ENCODE data around the gene TTC32. TPM values are rescaled to one million over a fixed set of nuclear protein-coding genes. Genes with fewer than 3 reads are reported as not detected.
A peak's percentile ranks its signal among the peaks of the same experiment; 100 is the strongest.
"Not testable (repeated sequence)": the region's sequence is repeated elsewhere in the genome, so short reads cannot be mapped to it uniquely, and the experiment has no call there.

Gene TTC32
- 5.7 and 14.9 TPM in 2 replicates for total RNA-seq (2014; rRNA removed; shearing (Covaris generic))

- no peaks in the 10 kb centered on the region for H3K36me3 ChIP-seq (replicated peaks; ENCODE audit: control insufficient read depth, insufficient read depth, low read length)
- peak; percentile 95 for DNase-seq
- peak within 1 kb of the TSS; percentile 73 for H3K4me3 ChIP-seq (ENCODE audit: insufficient read depth, low read depth, low read length)
- no peaks in the 10 kb centered on the region for H3K27me3 ChIP-seq (ENCODE audit: control insufficient read depth, insufficient read depth, low read length)
Observed at GRCh38 chr2:19901442-19902215, at the start of gene TTC32. TTC32 (minus strand) TSS chr2:19901983; CDS start chr2:19901854, 129 bp downstream.

GRCh38 chr2:19949071-19949470, 47.3 kb upstream of the TTC32 start:
- DNase-seq, result no peak
- H3K4me3 ChIP-seq (ENCODE audit: insufficient read depth, low read depth, low read length), result no peak overlapping the region
- peaks cover 2% of the 10 kb centered on the region for H3K36me3 ChIP-seq (replicated peaks; ENCODE audit: control insufficient read depth, insufficient read depth, low read length)
- H3K27me3 ChIP-seq (ENCODE audit: control insufficient read depth, insufficient read depth, low read length), result no peaks in the 10 kb centered on the region

GRCh38 chr2:19947184-19947940, 45.6 kb upstream of the TTC32 start:
- no peak for DNase-seq
- Histone ChIP-seq H3K4me3 (ENCODE audit: insufficient read depth, low read depth, low read length) (no peak overlapping the region), H3K36me3 (replicated peaks; ENCODE audit: control insufficient read depth, insufficient read depth, low read length) (peaks cover 2% of the 10 kb centered on the region), H3K27me3 (ENCODE audit: control insufficient read depth, insufficient read depth, low read length) (no peaks in the 10 kb centered on the region)

GRCh38 chr2:19944205-19944845, 42.5 kb upstream of the TTC32 start:
- H3K4me3 ChIP-seq (ENCODE audit: insufficient read depth, low read depth, low read length), result no peak overlapping the region
- no peaks in the 10 kb centered on the region; the same call in 1 of the 2 replicates for H3K36me3 ChIP-seq (replicated peaks; ENCODE audit: control insufficient read depth, insufficient read depth, low read length)
- no peaks in the 10 kb centered on the region for H3K27me3 ChIP-seq (ENCODE audit: control insufficient read depth, insufficient read depth, low read length)
- DNase-seq, result peak; percentile 21

GRCh38 chr2:19943189-19943588, 41.4 kb upstream of the TTC32 start:
- DNase-seq, result no peak
- no peak overlapping the region for H3K4me3 ChIP-seq (ENCODE audit: insufficient read depth, low read depth, low read length)
- no peaks in the 10 kb centered on the region for H3K36me3 ChIP-seq (replicated peaks; ENCODE audit: control insufficient read depth, insufficient read depth, low read length)
- no peaks in the 10 kb centered on the region for H3K27me3 ChIP-seq (ENCODE audit: control insufficient read depth, insufficient read depth, low read length)

- Histone ChIP-seq H3K27me3 (ENCODE audit: control insufficient read depth, insufficient read depth, low read length) (no peaks in the 10 kb centered on the region), H3K36me3 (replicated peaks; ENCODE audit: control insufficient read depth, insufficient read depth, low read length) (no peaks in the 10 kb centered on the region; the same call in 1 of the 2 replicates), H3K4me3 (ENCODE audit: insufficient read depth, low read depth, low read length) (no peak overlapping the region)
Observed at GRCh38 chr2:19942199-19942598, 40.4 kb upstream of the TTC32 start.

GRCh38 chr2:19937004-19937403, 35.2 kb upstream of the TTC32 start:
- no peaks in the 10 kb centered on the region for H3K27me3 ChIP-seq (ENCODE audit: control insufficient read depth, insufficient read depth, low read length)
- no peak overlapping the region for H3K4me3 ChIP-seq (ENCODE audit: insufficient read depth, low read depth, low read length)
- no peak for DNase-seq
- H3K36me3 ChIP-seq (replicated peaks; ENCODE audit: control insufficient read depth, insufficient read depth, low read length), result peaks cover 3% of the 10 kb centered on the region; the same call in 1 of the 2 replicates

More at GRCh38 chr2:19942199-19942598, 40.4 kb upstream of the TTC32 start:
- no peak for DNase-seq

- DNase-seq, result no peak
- peaks cover 4% of the 10 kb centered on the region; the same call in 1 of the 2 replicates for H3K36me3 ChIP-seq (replicated peaks; ENCODE audit: control insufficient read depth, insufficient read depth, low read length)
- H3K4me3 ChIP-seq (ENCODE audit: insufficient read depth, low read depth, low read length), result no peak overlapping the region
- no peaks in the 10 kb centered on the region for H3K27me3 ChIP-seq (ENCODE audit: control insufficient read depth, insufficient read depth, low read length)
Observed at GRCh38 chr2:19936203-19936602, 34.4 kb upstream of the TTC32 start.

GRCh38 chr2:19933351-19933981, 31.7 kb upstream of the TTC32 start:
- DNase-seq, result no peak
- peaks cover 10% of the 10 kb centered on the region for H3K36me3 ChIP-seq (replicated peaks; ENCODE audit: control insufficient read depth, insufficient read depth, low read length)
- H3K27me3 ChIP-seq (ENCODE audit: control insufficient read depth, insufficient read depth, low read length), result no peaks in the 10 kb centered on the region
- no peak overlapping the region for H3K4me3 ChIP-seq (ENCODE audit: insufficient read depth, low read depth, low read length)

- no peak for DNase-seq
- peaks cover 10% of the 10 kb centered on the region for H3K36me3 ChIP-seq (replicated peaks; ENCODE audit: control insufficient read depth, insufficient read depth, low read length)
- H3K4me3 ChIP-seq (ENCODE audit: insufficient read depth, low read depth, low read length), result no peak overlapping the region
- no peaks in the 10 kb centered on the region for H3K27me3 ChIP-seq (ENCODE audit: control insufficient read depth, insufficient read depth, low read length)
Observed at GRCh38 chr2:19932928-19933327, 31.1 kb upstream of the TTC32 start.

GRCh38 chr2:19929226-19929625, 27.4 kb upstream of the TTC32 start:
- Histone ChIP-seq H3K27me3 (ENCODE audit: control insufficient read depth, insufficient read depth, low read length) (no peaks in the 10 kb centered on the region), H3K4me3 (ENCODE audit: insufficient read depth, low read depth, low read length) (no peak overlapping the region), H3K36me3 (replicated peaks; ENCODE audit: control insufficient read depth, insufficient read depth, low read length) (peaks cover 7% of the 10 kb centered on the region)
- DNase-seq, result no peak

- not testable (repeated sequence) for H3K4me3 ChIP-seq (ENCODE audit: insufficient read depth, low read depth, low read length); H3K36me3 ChIP-seq (replicated peaks; ENCODE audit: control insufficient read depth, insufficient read depth, low read length); H3K27me3 ChIP-seq (ENCODE audit: control insufficient read depth, insufficient read depth, low read length); DNase-seq
Observed at GRCh38 chr2:19927816-19928215, 26.0 kb upstream of the TTC32 start.

GRCh38 chr2:19924526-19924925, 22.7 kb upstream of the TTC32 start:
- not testable (repeated sequence) for DNase-seq; H3K36me3 ChIP-seq (replicated peaks; ENCODE audit: control insufficient read depth, insufficient read depth, low read length); H3K4me3 ChIP-seq (ENCODE audit: insufficient read depth, low read depth, low read length); H3K27me3 ChIP-seq (ENCODE audit: control insufficient read depth, insufficient read depth, low read length)

- H3K36me3 ChIP-seq (replicated peaks; ENCODE audit: control insufficient read depth, insufficient read depth, low read length); H3K27me3 ChIP-seq (ENCODE audit: control insufficient read depth, insufficient read depth, low read length); DNase-seq; H3K4me3 ChIP-seq (ENCODE audit: insufficient read depth, low read depth, low read length): not testable (repeated sequence)
Observed at GRCh38 chr2:19922188-19922587, 20.4 kb upstream of the TTC32 start.
